ENCODE results near the gene DNAH1.

DNAH1 gene

GRCh38 chr3:52326976-52327375, 10.9 kb downstream of the DNAH1 start:
- no peak overlapping the region for H3K4me3 ChIP-seq (ENCODE audit: low read depth, low read length)
- TF ChIP-seq, protein P1, sequence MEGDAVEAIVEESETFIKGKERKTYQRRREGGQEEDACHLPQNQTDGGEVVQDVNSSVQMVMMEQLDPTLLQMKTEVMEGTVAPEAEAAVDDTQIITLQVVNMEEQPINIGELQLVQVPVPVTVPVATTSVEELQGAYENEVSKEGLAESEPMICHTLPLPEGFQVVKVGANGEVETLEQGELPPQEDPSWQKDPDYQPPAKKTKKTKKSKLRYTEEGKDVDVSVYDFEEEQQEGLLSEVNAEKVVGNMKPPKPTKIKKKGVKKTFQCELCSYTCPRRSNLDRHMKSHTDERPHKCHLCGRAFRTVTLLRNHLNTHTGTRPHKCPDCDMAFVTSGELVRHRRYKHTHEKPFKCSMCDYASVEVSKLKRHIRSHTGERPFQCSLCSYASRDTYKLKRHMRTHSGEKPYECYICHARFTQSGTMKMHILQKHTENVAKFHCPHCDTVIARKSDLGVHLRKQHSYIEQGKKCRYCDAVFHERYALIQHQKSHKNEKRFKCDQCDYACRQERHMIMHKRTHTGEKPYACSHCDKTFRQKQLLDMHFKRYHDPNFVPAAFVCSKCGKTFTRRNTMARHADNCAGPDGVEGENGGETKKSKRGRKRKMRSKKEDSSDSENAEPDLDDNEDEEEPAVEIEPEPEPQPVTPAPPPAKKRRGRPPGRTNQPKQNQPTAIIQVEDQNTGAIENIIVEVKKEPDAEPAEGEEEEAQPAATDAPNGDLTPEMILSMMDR (IDR thresholded peaks at IDR 0.05; ENCODE audit: low read depth, low read length, missing control alignments), result no peak
- no peak for DNase-seq (ENCODE audit: low read depth)

- no peak overlapping the region for H3K4me3 ChIP-seq (ENCODE audit: low read depth, low read length)
- no peak for DNase-seq (ENCODE audit: low read depth)
- TF ChIP-seq, protein P1 (IDR thresholded peaks at IDR 0.05; ENCODE audit: low read depth, low read length, missing control alignments), result no peak
Measured at GRCh38 chr3:52327486-52328290, 11.6 kb downstream of the DNAH1 start.

DNA sequence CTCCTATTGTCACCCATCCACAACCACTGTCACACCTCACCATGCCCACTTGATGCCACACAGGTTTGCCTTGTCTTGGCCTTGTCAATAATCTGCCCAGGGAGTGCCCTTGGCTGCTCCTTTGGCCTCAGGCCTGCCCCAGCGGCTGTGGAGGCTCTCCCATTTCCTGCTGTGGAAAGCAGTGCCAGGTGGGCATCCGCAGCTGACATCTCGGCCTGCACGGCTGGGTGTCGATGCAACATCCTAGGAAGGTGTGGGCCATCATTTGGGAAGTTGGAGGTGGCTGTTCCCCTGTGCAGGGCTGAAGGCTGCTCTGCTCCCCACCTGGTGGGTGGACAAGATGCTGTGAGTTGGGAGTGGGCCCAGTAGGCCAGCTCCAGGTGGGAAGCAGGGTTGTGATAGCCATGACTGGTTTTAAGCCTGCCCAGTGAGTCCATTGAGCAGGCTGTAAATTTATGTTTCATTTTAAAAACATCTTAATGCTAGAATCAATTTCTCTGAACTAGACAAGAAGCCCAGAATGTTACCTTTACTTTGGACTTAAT, 12.5 kb downstream of the DNAH1 start:
- TF ChIP-seq, protein P1 (IDR thresholded peaks at IDR 0.05; ENCODE audit: low read depth, low read length, missing control alignments), result no peak
- no peak overlapping the region for H3K4me3 ChIP-seq (ENCODE audit: low read depth, low read length)
- DNase-seq (ENCODE audit: low read depth), result no peak

GRCh38 chr3:52330194-52330805, 14.2 kb downstream of the DNAH1 start:
- no peak for DNase-seq (ENCODE audit: low read depth)
- no peak overlapping the region for H3K4me3 ChIP-seq (ENCODE audit: low read depth, low read length)
- TF ChIP-seq, protein P1 (IDR thresholded peaks at IDR 0.05; ENCODE audit: low read depth, low read length, missing control alignments), result no peak

- TF ChIP-seq, protein P1 (IDR thresholded peaks at IDR 0.05; ENCODE audit: low read depth, low read length, missing control alignments), result no peak
- no peak for DNase-seq (ENCODE audit: low read depth)
- no peak overlapping the region for H3K4me3 ChIP-seq (ENCODE audit: low read depth, low read length)
Measured at GRCh38 chr3:52331091-52331490, 15.0 kb downstream of the DNAH1 start.

- DNase-seq (ENCODE audit: low read depth), result no peak
- TF ChIP-seq, protein P1 (IDR thresholded peaks at IDR 0.05; ENCODE audit: low read depth, low read length, missing control alignments), result no peak
Measured at GRCh38 chr3:52331906-52332305, 15.8 kb downstream of the DNAH1 start.

More at GRCh38 chr3:52331906-52332305, 15.8 kb downstream of the DNAH1 start:
- H3K4me3 ChIP-seq (ENCODE audit: low read depth, low read length), result no peak overlapping the region
